Activated CD4-positive, CD25-positive, alpha-beta regulatory T cell treated with anti-CD3 and anti-CD28 coated beads, Interleukin-2, amount 50 U/mL, for 24 hours (primary cell): ENCODE results near the gene HSD17B12.
A peak's percentile ranks its signal among the peaks of the same experiment; 100 is the strongest.
"Not testable (repeated sequence)": the region's sequence is repeated elsewhere in the genome, so short reads cannot be mapped to it uniquely, and the experiment has no call there.

Experiments used
- ATAC-seq, 2 donors: fragments of 150-1000 bp; cut with Tn5 transposase; one replicate each; pipeline ENCODE4 v1.10.0; 2021; ENCODE audit warnings: mild to moderate bottlenecking in 1 of 2, moderate library complexity in 1 of 2

HSD17B12 gene

GRCh38 chr11:43680521-43681400 is at the start of gene HSD17B12:
Gene HSD17B12 (plus strand): TSS chr11:43680738. CDS start chr11:43680828, 90 bp downstream.
- peak; percentile 97 to 98 for ATAC-seq

- ATAC-seq, result no peak
Observed at GRCh38 chr11:43631732-43632131, 48.8 kb upstream of the HSD17B12 start.

GRCh38 chr11:43632181-43632580 is 48.4 kb upstream of the HSD17B12 start:
- ATAC-seq, result no peak

GRCh38 chr11:43638717-43639116 is 41.8 kb upstream of the HSD17B12 start:
- no peak for ATAC-seq

- no peak for ATAC-seq
Observed at GRCh38 chr11:43639224-43639623, 41.3 kb upstream of the HSD17B12 start.

GRCh38 chr11:43639920-43640319 is 40.6 kb upstream of the HSD17B12 start:
- no peak for ATAC-seq

- peak; percentile 100 for ATAC-seq
Observed at GRCh38 chr11:43643898-43644620, 36.5 kb upstream of the HSD17B12 start.

- ATAC-seq, result no peak
Observed at GRCh38 chr11:43644621-43645299, 35.8 kb upstream of the HSD17B12 start.

GRCh38 chr11:43646767-43647166 is 33.8 kb upstream of the HSD17B12 start:
- no peak for ATAC-seq

GRCh38 chr11:43648888-43649287 is 31.6 kb upstream of the HSD17B12 start:
- ATAC-seq, result no peak

- ATAC-seq, result no peak
Observed at GRCh38 chr11:43649501-43649900, 31.0 kb upstream of the HSD17B12 start.

- no peak for ATAC-seq
Observed at GRCh38 chr11:43649921-43650320, 30.6 kb upstream of the HSD17B12 start.

- ATAC-seq, result not testable (repeated sequence)
Observed at GRCh38 chr11:43663018-43663417, 17.5 kb upstream of the HSD17B12 start.

- ATAC-seq, result no peak
Observed at GRCh38 chr11:43664295-43664694, 16.2 kb upstream of the HSD17B12 start.

- ATAC-seq, result not testable (repeated sequence)
Observed at GRCh38 chr11:43671284-43671683, 9.3 kb upstream of the HSD17B12 start.

- ATAC-seq, result no peak
Observed at GRCh38 chr11:43674560-43674959, 6.0 kb upstream of the HSD17B12 start.

GRCh38 chr11:43676933-43677332 is 3.6 kb upstream of the HSD17B12 start:
- ATAC-seq, result no peak

- no peak for ATAC-seq
Observed at GRCh38 chr11:43681401-43681942, 934 bp downstream of the HSD17B12 start.

- ATAC-seq, result not testable (repeated sequence)
Observed at GRCh38 chr11:43682081-43682480, 1.5 kb downstream of the HSD17B12 start.

- no peak for ATAC-seq
Observed at GRCh38 chr11:43685440-43685839, 4.9 kb downstream of the HSD17B12 start.

- no peak for ATAC-seq
Observed at GRCh38 chr11:43686207-43686606, 5.7 kb downstream of the HSD17B12 start.

GRCh38 chr11:43687120-43687791 is 6.7 kb downstream of the HSD17B12 start:
- no peak for ATAC-seq
